CD4-positive, alpha-beta T cell treated with Interleukin-12 subunit alpha and Interleukin-12 subunit beta, for 1 hour (primary cell): ENCODE results near the gene NWD2.

Experiments used
- DNase-seq: peaks from one replicate; pipeline ENCODE4 v3.0.0-alpha.2; 2020

Gene NWD2

GRCh38 chr4:37443137-37443536 lies 198.6 kb downstream of the NWD2 start:
- no peak for DNase-seq

- DNase-seq, result no peak
Observed at GRCh38 chr4:37445023-37445422, 200.5 kb downstream of the NWD2 start.

GRCh38 chr4:37446016-37446415 lies 201.5 kb downstream of the NWD2 start:
- DNase-seq, result no peak

- no peak for DNase-seq
Observed at GRCh38 chr4:37447886-37448285, 203.3 kb downstream of the NWD2 start.

GRCh38 chr4:37450309-37450708 lies 205.8 kb downstream of the NWD2 start:
- no peak for DNase-seq

- DNase-seq, result no peak
Observed at GRCh38 chr4:37450911-37451310, 206.4 kb downstream of the NWD2 start.

GRCh38 chr4:37451656-37452055 lies 207.1 kb downstream of the NWD2 start:
- no peak for DNase-seq

GRCh38 chr4:37452952-37453280 lies 208.4 kb downstream of the NWD2 start:
- DNase-seq, result peak; percentile 43

- DNase-seq, result peak; percentile 35
Observed at GRCh38 chr4:37453281-37453998, 208.9 kb downstream of the NWD2 start.

GRCh38 chr4:37453999-37454800 lies 209.7 kb downstream of the NWD2 start:
- DNase-seq, result no peak

- no peak for DNase-seq
Observed at GRCh38 chr4:37455301-37456131, 211.0 kb downstream of the NWD2 start.

- DNase-seq, result no peak
Observed at GRCh38 chr4:37461801-37462200, 217.3 kb downstream of the NWD2 start.

- no peak for DNase-seq
Observed at GRCh38 chr4:37463033-37463856, 218.7 kb downstream of the NWD2 start.

- no peak for DNase-seq
Observed at GRCh38 chr4:37464373-37465128, 220.0 kb downstream of the NWD2 start.

- no peak for DNase-seq
Observed at GRCh38 chr4:37465296-37465695, 220.8 kb downstream of the NWD2 start.

- no peak for DNase-seq
Observed at GRCh38 chr4:37465845-37466244, 221.3 kb downstream of the NWD2 start.

- no peak for DNase-seq
Observed at GRCh38 chr4:37467223-37467622, 222.7 kb downstream of the NWD2 start.

- no peak for DNase-seq
Observed at GRCh38 chr4:37467824-37468223, 223.3 kb downstream of the NWD2 start.

- no peak for DNase-seq
Observed at GRCh38 chr4:37469286-37469685, 224.7 kb downstream of the NWD2 start.

GRCh38 chr4:37470245-37470644 lies 225.7 kb downstream of the NWD2 start:
- no peak for DNase-seq

- no peak for DNase-seq
Observed at GRCh38 chr4:37471093-37471492, 226.6 kb downstream of the NWD2 start.

- no peak for DNase-seq
Observed at GRCh38 chr4:37471971-37472370, 227.4 kb downstream of the NWD2 start.
